HG03469 (cell line): ENCODE data around the gene COX7C.
"Not testable (repeated sequence)": the region's sequence is repeated elsewhere in the genome, so short reads cannot be mapped to it uniquely, and the experiment has no call there.

Source experiments
- ATAC-seq: cut with Tn5 transposase; IDR thresholded peaks from one replicate; pipeline ENCODE4 v1.9.1; 2021; ENCODE audit warnings: mild to moderate bottlenecking, moderate library complexity, moderate number of reproducible peaks; ENCODE audit not compliant: unreplicated experiment

Gene COX7C

DNA sequence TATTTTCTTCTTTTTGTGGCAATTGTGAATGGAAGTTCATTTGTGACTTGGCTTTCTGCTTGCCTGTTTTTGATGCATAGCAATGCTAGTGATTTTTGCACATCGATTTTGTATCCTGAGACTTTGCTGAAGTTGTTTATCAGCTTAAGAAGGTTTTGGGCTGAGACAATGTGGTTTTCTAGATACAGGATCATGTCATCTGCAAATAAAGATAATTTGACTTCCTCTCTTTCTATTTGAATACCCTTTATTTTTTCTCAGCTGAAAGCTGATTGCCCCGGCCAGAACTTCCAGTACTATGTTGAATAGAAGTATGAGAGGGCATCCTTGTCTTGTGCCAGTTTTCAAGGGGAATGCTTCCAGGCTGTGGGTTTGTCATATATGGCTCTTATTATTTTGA lies 43.0 kb downstream of the COX7C start:
- ATAC-seq: not testable (repeated sequence)

DNA sequence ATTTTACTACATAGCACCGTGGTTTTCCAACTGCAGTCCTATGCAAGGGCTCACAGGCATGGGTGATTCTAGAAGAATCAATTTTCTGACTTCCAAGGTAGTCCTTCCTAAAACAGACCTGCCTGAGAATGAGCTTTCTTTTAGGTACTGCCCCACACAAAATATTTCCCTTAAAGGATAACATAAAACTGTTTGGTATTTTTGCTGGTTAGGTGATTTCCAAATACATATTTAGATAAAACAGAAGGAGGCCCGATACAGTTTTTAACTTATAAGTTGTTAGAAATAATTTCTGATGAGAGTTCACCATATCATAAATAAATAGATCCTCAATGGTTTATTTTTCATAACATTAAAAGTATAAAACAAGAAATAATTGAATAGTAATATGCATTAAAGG lies 46.4 kb downstream of the COX7C start:
- no peak for ATAC-seq

DNA sequence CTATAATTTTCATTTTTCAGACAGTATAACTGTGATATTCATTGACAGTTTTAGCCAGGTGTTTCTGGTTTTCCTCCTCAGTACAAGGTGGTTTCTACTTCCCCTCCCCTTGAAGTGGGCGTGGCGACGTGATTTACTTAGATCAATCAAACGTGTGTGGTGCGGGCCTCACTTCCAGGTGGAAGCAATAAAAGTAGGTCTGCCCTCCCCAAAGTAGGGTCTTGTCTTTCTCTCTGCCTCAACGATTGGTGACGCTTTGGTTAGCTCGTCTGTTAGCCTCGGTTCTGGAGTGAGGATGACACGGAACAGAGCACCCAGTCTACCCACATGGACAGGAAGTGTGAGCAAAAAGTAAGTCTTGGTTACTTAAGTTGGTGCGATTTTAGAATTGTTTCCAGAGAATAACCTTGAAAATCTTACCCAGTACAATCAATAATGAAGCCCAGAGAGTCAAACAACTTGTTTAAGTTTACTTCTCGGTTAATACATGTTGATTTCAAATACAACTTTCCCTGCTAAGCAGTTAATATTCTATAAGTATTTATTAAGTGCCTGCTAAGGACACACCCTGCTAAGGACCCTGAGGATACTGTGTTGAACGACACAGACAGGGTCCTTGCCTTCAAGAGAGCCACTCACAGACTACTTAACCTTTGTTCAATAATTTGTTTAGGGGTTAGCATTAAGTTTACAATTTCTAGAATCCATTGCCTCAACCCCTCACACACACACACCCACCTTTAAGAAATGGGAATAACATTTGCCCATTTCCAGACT lies 48.4 kb downstream of the COX7C start:
- peak; percentile 41 for ATAC-seq

DNA sequence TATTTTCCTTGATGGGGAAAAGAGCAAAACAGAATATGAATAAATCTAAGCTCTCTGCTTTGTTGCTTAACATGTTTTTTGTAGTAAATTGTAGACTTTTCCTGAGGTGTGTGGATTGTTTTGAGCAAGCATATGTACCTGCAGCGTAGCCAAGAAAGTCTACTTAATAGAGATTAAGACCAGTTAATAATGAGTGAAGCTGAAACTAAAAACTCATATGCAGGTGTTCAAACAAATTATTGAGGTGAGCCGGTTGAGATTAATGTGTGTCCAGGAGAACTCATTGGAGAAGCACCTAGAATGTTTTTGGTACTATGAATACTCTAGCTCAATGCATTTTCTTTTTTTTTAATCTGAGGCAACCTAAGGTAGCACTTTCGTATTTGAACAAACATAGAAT lies 49.2 kb downstream of the COX7C start:
- ATAC-seq: no peak
